ENCODE data around the gene NFATC2. TPM values are rescaled to one million over a fixed set of nuclear protein-coding genes. Genes with fewer than 3 reads are reported as not detected.

NFATC2 gene
- total RNA-seq, 1 donor: 0.36 TPM

DNA sequence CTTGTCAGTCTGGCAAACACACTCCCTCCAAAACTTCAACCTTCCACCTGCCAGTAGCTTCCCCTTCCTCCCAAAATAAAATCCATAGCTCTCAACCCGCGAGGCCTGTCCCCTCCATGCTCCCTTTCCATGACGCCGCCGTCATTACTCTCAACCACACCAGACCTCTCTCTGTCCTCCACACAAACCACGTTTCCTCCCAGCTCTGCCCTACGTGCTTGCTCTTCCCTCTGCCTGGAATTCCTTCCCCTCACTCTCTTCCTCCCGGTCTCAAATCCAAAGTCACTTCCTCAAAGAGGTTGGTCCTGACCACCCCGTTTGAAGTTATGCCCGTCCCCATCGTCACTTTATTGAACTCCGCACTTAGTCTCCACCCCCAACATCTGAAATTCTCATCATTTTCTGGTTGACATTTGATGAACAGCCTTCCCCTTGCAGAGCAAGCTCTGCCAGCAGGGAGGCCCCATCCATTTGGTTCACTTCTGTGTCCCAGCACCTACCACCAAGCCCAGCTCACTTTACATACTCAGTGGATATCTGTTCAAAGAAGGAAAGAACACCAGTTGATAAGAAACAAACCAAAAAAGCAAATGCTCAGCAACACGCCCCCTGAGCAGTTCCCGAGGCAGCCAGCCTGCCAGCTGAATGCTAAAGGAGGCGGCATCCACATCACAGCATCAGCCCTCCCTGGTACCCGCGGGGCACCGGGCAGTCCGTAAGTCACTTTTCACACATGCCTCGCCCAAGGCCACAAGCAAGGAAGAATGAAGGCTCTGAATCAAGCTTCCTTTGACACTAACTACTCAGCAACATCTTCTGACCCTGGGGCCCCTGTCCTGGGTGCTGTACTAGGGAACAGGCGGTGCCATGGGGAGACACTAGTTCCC lies 125.0 kb downstream of the NFATC2 start:
- no peak overlapping the region for H3K27ac ChIP-seq (ENCODE audit: low read depth, low read length)
- H3K4me1 ChIP-seq (ENCODE audit: insufficient read depth, low read length): peaks cover 6% of the 10 kb centered on the region
- DNase-seq (ENCODE audit: insufficient read length, low spot score, missing footprints): no peak
- H4K20me1 ChIP-seq (ENCODE audit: insufficient read depth, low read length): no peaks in the 10 kb centered on the region
- no peaks in the 10 kb centered on the region for H3K79me2 ChIP-seq (ENCODE audit: insufficient read depth, low read length)
- H3K4me3 ChIP-seq (ENCODE audit: insufficient read depth, low read length): no peak overlapping the region
- H3K4me2 ChIP-seq (ENCODE audit: insufficient read depth, low read length): no peak overlapping the region
- H3K27me3 ChIP-seq (ENCODE audit: insufficient read depth, low read length): no peaks in the 10 kb centered on the region
- no peak overlapping the region for H2AFZ ChIP-seq (ENCODE audit: low read length)
- no peak for TF ChIP-seq CTCF (IDR thresholded peaks at IDR 0.05; ENCODE audit: extremely low read depth, low read depth, low read length)
- H3K9me3 ChIP-seq (ENCODE audit: low read depth, low read length): no peaks in the 10 kb centered on the region
- H3K36me3 ChIP-seq (ENCODE audit: insufficient read depth, low read length): no peaks in the 10 kb centered on the region

- TF ChIP-seq CTCF (IDR thresholded peaks at IDR 0.05; ENCODE audit: extremely low read depth, low read depth, low read length): no peak
- Histone ChIP-seq H3K27ac (ENCODE audit: low read depth, low read length) (no peak overlapping the region), H3K27me3 (ENCODE audit: insufficient read depth, low read length) (no peaks in the 10 kb centered on the region), H3K4me2 (ENCODE audit: insufficient read depth, low read length) (no peak overlapping the region), H3K4me1 (ENCODE audit: insufficient read depth, low read length) (peaks cover 12% of the 10 kb centered on the region), H3K9me3 (ENCODE audit: low read depth, low read length) (no peaks in the 10 kb centered on the region), H3K4me3 (ENCODE audit: insufficient read depth, low read length) (no peak overlapping the region), H3K36me3 (ENCODE audit: insufficient read depth, low read length) (no peaks in the 10 kb centered on the region), H4K20me1 (ENCODE audit: insufficient read depth, low read length) (no peaks in the 10 kb centered on the region), H3K79me2 (ENCODE audit: insufficient read depth, low read length) (no peaks in the 10 kb centered on the region), H2AFZ (ENCODE audit: low read length) (no peak overlapping the region)
- no peak for DNase-seq (ENCODE audit: insufficient read length, low spot score, missing footprints)
Measured at GRCh38 chr20:51416532-51417249, 125.8 kb downstream of the NFATC2 start.

- no peak overlapping the region for H3K4me3 ChIP-seq (ENCODE audit: insufficient read depth, low read length)
- no peaks in the 10 kb centered on the region for H3K9me3 ChIP-seq (ENCODE audit: low read depth, low read length)
- peaks cover 8% of the 10 kb centered on the region for H3K4me1 ChIP-seq (ENCODE audit: insufficient read depth, low read length)
- no peaks in the 10 kb centered on the region for H4K20me1 ChIP-seq (ENCODE audit: insufficient read depth, low read length)
- no peak for TF ChIP-seq CTCF (IDR thresholded peaks at IDR 0.05; ENCODE audit: extremely low read depth, low read depth, low read length)
- DNase-seq (ENCODE audit: insufficient read length, low spot score, missing footprints): no peak
- H3K27ac ChIP-seq (ENCODE audit: low read depth, low read length): no peak overlapping the region
- H3K4me2 ChIP-seq (ENCODE audit: insufficient read depth, low read length): no peak overlapping the region
- no peaks in the 10 kb centered on the region for H3K27me3 ChIP-seq (ENCODE audit: insufficient read depth, low read length)
- H2AFZ ChIP-seq (ENCODE audit: low read length): no peak overlapping the region
- H3K36me3 ChIP-seq (ENCODE audit: insufficient read depth, low read length): no peaks in the 10 kb centered on the region
- H3K79me2 ChIP-seq (ENCODE audit: insufficient read depth, low read length): no peaks in the 10 kb centered on the region
Measured at GRCh38 chr20:51413857-51414256, 128.7 kb downstream of the NFATC2 start.

- no peak for TF ChIP-seq CTCF (IDR thresholded peaks at IDR 0.05; ENCODE audit: extremely low read depth, low read depth, low read length)
- Histone ChIP-seq H2AFZ (ENCODE audit: low read length) (no peak overlapping the region), H4K20me1 (ENCODE audit: insufficient read depth, low read length) (no peaks in the 10 kb centered on the region)
Measured at GRCh38 chr20:51412951-51413481, 129.5 kb downstream of the NFATC2 start.

More at GRCh38 chr20:51412951-51413481, 129.5 kb downstream of the NFATC2 start:
- Histone ChIP-seq H3K27ac (ENCODE audit: low read depth, low read length) (no peak overlapping the region), H3K27me3 (ENCODE audit: insufficient read depth, low read length) (no peaks in the 10 kb centered on the region), H3K4me3 (ENCODE audit: insufficient read depth, low read length) (no peak overlapping the region), H3K79me2 (ENCODE audit: insufficient read depth, low read length) (no peaks in the 10 kb centered on the region), H3K36me3 (ENCODE audit: insufficient read depth, low read length) (no peaks in the 10 kb centered on the region), H3K4me2 (ENCODE audit: insufficient read depth, low read length) (no peak overlapping the region), H3K4me1 (ENCODE audit: insufficient read depth, low read length) (peaks cover 8% of the 10 kb centered on the region), H3K9me3 (ENCODE audit: low read depth, low read length) (no peaks in the 10 kb centered on the region)
- no peak for DNase-seq (ENCODE audit: insufficient read length, low spot score, missing footprints)
